Neural crest cell (in vitro differentiated cells): ENCODE measurements around the gene NEURL3. TPM values are rescaled to one million over a fixed set of nuclear protein-coding genes. Genes with fewer than 3 reads are reported as not detected.

Experiments used
- DNase-seq: peaks from one replicate; pipeline ENCODE4 v3.0.0; 2021; ENCODE audit warnings: low read depth, mixed read lengths, low spot score
- H3K27ac Mint-ChIP-seq: one replicate; pipeline ENCODE4 v1.8.0; 2021; ENCODE audit warnings: mild to moderate bottlenecking, mixed read lengths; ENCODE audit not compliant: unreplicated experiment
- H3K27me3 Mint-ChIP-seq: 2 replicates; pipeline ENCODE4 v1.8.0; 2021; ENCODE audit warnings: low read depth, mild to moderate bottlenecking, mixed read lengths
- H3K36me3 Mint-ChIP-seq: 2 replicates; pipeline ENCODE4 v1.8.0; 2021; ENCODE audit warnings: low read depth, mild to moderate bottlenecking, mixed read lengths
- H3K4me1 Mint-ChIP-seq: 2 replicates; pipeline ENCODE4 v1.8.0; 2021; ENCODE audit warnings: mixed read lengths
- H3K4me3 Mint-ChIP-seq: one replicate; pipeline ENCODE4 v1.8.0; 2021; ENCODE audit warnings: mild to moderate bottlenecking, mixed read lengths
- H3K9me3 Mint-ChIP-seq: 2 replicates; pipeline ENCODE4 v1.8.0; 2021; ENCODE audit warnings: mixed read lengths
- CTCF ChIP-seq: fragments of 200-600 bp; sonication (generic); conservative IDR thresholded peaks from 2 replicates; pipeline ENCODE4 v1.5.0; 2021; ENCODE audit warnings: antibody characterized with exemption, mild to moderate bottlenecking
- total RNA-seq: library from RNA; stranded (reverse); gene quantifications from 2 replicates; pipeline ENCODE4 v1.2.1, GENCODE V29; 2021

NEURL3 gene
- total RNA-seq, 1 donor from 2014 or later: 0.21 TPM

DNA sequence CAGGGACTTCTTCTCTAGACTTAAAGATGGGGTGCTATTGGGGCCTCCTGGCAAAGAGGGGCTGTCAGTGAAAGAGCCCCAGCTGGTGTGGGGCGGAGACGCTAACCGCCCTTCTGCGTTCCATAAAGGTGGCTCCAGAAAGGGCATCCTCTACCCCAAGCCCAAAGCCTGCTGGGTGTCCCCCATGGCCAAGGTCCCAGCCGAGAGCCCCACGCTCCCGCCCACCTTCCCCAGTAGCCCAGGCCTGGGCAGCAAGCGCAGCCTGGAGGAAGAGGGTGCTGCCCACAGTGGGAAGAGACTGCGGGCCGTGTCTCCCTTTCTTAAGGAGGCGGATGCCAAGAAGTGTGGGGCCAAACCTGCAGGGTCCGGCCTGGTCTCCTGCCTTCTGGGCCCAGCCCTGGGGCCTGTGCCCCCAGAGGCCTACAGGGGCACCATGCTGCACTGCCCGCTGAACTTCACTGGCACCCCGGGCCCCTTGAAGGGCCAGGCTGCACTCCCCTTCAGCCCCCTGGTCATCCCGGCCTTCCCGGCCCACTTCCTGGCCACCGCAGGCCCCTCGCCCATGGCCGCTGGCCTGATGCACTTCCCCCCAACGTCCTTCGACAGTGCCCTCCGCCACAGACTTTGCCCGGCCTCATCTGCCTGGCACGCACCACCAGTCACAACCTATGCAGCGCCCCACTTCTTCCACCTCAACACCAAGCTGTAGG is 46.6 kb upstream of the NEURL3 start:
- H3K27ac Mint-ChIP-seq: no peak overlapping the region

DNA sequence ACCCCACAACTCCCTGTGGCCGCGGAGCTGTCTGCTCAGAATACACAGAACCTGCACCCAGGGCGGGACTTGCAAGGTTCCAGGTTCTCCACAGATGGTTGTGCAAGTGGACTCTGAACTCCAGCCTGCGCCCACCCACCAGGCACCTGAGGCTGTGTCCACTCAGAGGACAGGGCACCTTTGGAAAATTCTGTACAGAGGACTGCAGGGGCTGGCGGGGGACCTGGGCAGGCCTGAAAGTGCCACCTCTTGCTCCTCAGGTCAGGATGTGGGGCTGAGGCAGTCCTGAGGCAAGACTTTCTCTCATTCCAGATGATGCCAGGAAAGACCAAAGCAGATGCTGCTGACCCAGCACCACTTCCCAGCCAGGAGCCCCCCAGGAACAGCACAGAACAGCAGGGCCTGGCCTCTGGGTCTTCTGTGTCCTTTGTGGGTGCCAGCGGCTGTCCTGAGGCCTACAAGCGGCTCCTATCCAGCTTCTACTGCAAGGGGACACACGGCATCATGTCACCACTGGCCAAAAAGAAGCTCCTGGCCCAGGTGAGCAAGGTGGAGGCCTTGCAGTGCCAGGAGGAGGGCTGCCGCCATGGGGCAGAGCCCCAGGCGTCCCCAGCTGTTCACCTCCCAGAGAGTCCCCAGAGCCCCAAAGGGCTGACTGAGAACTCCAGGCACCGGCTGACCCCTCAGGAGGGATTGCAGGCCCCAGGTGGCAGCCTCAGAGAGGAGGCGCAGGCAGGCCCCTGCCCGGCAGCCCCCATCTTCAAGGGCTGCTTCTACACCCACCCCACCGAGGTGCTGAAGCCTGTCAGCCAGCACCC is 45.8 kb upstream of the NEURL3 start:
- Mint-ChIP-seq H3K4me3 (no peak overlapping the region), H3K9me3 (no peaks in the 10 kb centered on the region), H3K4me1 (peaks cover 7% of the 10 kb centered on the region), H3K27me3 (no peaks in the 10 kb centered on the region), H3K27ac (no peak overlapping the region), H3K36me3 (peaks cover 7% of the 10 kb centered on the region)
- TF ChIP-seq CTCF: no peak
- no peak for DNase-seq

More for the DNA sequence above, 46.6 kb upstream of the NEURL3 start:
- Mint-ChIP-seq H3K36me3 (peaks cover 5% of the 10 kb centered on the region), H3K9me3 (no peaks in the 10 kb centered on the region), H3K4me3 (no peak overlapping the region), H3K27me3 (no peaks in the 10 kb centered on the region), H3K4me1 (peaks cover 7% of the 10 kb centered on the region)
- DNase-seq: no peak
- no peak for TF ChIP-seq CTCF

DNA sequence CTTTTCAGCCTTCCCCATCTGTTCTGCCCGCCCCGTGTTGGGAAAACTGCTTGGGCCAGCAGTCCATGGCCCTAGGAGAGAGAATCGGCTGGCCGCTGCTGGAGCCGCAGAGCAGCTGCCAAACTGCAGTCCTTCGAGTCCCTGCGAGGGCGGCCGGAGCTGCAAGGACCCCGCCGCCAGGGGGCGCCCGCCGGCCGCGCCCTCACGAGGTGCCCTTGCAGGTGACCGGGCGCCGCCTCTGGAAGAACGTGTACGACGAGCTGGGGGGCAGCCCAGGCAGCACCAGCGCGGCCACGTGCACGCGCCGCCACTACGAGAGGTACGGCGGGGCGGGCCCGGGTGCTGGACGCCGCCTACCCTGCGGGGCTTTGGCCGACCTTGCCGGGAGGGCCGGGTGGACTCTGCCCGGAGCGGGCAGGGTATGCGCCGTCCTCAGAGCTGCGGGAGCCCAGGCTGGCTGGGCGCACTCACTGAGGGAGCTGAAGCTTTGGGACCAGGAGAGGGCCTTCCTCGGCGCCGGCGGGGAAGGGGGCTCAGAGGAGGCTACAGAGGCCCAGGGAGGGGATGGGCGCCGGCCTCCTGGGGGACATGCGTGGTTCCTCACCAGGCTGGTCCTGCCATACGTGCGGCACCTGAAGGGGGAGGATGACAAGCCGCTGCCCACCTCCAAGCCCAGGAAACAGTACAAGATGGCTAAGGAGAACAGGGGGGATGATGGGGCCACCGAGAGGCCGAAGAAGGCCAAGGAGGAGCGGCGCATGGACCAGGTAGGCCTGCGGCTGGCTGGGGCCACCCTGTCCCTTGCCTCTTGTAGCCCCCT is 45.0 kb upstream of the NEURL3 start:
- Mint-ChIP-seq H3K27me3 (no peaks in the 10 kb centered on the region), H3K4me1 (peaks cover 7% of the 10 kb centered on the region), H3K27ac (no peak overlapping the region), H3K4me3 (no peak overlapping the region), H3K36me3 (peaks cover 11% of the 10 kb centered on the region), H3K9me3 (no peaks in the 10 kb centered on the region)
- no peak for DNase-seq
- peak; percentile 55 for TF ChIP-seq CTCF

- DNase-seq: no peak
- H3K27ac Mint-ChIP-seq: no peak overlapping the region
- peaks cover 7% of the 10 kb centered on the region for H3K4me1 Mint-ChIP-seq
- H3K27me3 Mint-ChIP-seq: no peaks in the 10 kb centered on the region
- H3K4me3 Mint-ChIP-seq: no peak overlapping the region
- H3K36me3 Mint-ChIP-seq: peaks cover 16% of the 10 kb centered on the region
- peaks cover 4% of the 10 kb centered on the region for H3K9me3 Mint-ChIP-seq
- no peak for TF ChIP-seq CTCF
Measured at GRCh38 chr2:96549466-96549785, 44.3 kb upstream of the NEURL3 start.
